ENCODE measurements around the gene DDX52. TPM values are rescaled to one million over a fixed set of nuclear protein-coding genes. Genes with fewer than 3 reads are reported as not detected.

DDX52 gene
- total and polyA plus RNA-seq, 2 experiments from 2014 or later, result 46.2 to 61.3 TPM

DNA sequence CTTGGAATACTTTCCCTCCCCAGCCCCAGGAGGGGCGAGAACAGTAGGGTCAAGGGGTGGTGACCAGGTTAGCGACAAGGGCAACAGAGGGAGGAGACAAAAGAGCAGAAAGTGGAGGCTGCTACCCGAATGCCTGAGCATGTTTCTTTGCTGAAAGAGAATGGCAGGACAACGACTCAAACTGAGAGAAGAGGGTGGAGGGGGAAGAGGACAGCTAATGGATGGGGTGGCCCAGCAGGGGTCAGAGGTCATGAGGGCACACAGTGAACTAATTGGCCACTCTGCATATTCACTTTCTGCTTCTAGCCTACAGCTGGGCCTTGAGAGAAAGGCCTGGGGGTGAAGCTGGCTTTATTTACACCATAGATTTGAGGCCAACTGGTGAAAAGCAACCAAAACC lies 19.1 kb upstream of the DDX52 start:
- H3K4me1 Mint-ChIP-seq, result peaks cover 22% of the 10 kb centered on the region
- Histone ChIP-seq H4K20me1 (replicated peaks; ENCODE audit: insufficient read depth) (no peaks in the 10 kb centered on the region), H3K27ac (ENCODE audit: low read depth) (no peak overlapping the region), H2AFZ (peak overlapping the region; percentile 19; the same call in 1 of the 2 replicates), H3K79me2 (replicated peaks; ENCODE audit: insufficient read depth) (no peaks in the 10 kb centered on the region), H3K4me3 (no peak overlapping the region), H3K27me3 (ENCODE audit: insufficient read depth) (no peaks in the 10 kb centered on the region), H3F3A (replicated peaks; ENCODE audit: low read depth) (no peaks in the 10 kb centered on the region), H3K36me3 (ENCODE audit: insufficient read depth) (no peaks in the 10 kb centered on the region), H3K4me2 (0 out of 2 replicates have a peak overlapping the region, but pooled peaks have one; percentile 23), H3K4me1 (ENCODE audit: insufficient read depth) (peaks cover 20% of the 10 kb centered on the region), H3K9me2 (ENCODE audit: insufficient read depth) (no peaks in the 10 kb centered on the region)
- no peak for TF ChIP-seq POLR2AphosphoS5 (IDR thresholded peaks at IDR 0.05; ENCODE audit: low read depth)
- TF ChIP-seq, protein P1, sequence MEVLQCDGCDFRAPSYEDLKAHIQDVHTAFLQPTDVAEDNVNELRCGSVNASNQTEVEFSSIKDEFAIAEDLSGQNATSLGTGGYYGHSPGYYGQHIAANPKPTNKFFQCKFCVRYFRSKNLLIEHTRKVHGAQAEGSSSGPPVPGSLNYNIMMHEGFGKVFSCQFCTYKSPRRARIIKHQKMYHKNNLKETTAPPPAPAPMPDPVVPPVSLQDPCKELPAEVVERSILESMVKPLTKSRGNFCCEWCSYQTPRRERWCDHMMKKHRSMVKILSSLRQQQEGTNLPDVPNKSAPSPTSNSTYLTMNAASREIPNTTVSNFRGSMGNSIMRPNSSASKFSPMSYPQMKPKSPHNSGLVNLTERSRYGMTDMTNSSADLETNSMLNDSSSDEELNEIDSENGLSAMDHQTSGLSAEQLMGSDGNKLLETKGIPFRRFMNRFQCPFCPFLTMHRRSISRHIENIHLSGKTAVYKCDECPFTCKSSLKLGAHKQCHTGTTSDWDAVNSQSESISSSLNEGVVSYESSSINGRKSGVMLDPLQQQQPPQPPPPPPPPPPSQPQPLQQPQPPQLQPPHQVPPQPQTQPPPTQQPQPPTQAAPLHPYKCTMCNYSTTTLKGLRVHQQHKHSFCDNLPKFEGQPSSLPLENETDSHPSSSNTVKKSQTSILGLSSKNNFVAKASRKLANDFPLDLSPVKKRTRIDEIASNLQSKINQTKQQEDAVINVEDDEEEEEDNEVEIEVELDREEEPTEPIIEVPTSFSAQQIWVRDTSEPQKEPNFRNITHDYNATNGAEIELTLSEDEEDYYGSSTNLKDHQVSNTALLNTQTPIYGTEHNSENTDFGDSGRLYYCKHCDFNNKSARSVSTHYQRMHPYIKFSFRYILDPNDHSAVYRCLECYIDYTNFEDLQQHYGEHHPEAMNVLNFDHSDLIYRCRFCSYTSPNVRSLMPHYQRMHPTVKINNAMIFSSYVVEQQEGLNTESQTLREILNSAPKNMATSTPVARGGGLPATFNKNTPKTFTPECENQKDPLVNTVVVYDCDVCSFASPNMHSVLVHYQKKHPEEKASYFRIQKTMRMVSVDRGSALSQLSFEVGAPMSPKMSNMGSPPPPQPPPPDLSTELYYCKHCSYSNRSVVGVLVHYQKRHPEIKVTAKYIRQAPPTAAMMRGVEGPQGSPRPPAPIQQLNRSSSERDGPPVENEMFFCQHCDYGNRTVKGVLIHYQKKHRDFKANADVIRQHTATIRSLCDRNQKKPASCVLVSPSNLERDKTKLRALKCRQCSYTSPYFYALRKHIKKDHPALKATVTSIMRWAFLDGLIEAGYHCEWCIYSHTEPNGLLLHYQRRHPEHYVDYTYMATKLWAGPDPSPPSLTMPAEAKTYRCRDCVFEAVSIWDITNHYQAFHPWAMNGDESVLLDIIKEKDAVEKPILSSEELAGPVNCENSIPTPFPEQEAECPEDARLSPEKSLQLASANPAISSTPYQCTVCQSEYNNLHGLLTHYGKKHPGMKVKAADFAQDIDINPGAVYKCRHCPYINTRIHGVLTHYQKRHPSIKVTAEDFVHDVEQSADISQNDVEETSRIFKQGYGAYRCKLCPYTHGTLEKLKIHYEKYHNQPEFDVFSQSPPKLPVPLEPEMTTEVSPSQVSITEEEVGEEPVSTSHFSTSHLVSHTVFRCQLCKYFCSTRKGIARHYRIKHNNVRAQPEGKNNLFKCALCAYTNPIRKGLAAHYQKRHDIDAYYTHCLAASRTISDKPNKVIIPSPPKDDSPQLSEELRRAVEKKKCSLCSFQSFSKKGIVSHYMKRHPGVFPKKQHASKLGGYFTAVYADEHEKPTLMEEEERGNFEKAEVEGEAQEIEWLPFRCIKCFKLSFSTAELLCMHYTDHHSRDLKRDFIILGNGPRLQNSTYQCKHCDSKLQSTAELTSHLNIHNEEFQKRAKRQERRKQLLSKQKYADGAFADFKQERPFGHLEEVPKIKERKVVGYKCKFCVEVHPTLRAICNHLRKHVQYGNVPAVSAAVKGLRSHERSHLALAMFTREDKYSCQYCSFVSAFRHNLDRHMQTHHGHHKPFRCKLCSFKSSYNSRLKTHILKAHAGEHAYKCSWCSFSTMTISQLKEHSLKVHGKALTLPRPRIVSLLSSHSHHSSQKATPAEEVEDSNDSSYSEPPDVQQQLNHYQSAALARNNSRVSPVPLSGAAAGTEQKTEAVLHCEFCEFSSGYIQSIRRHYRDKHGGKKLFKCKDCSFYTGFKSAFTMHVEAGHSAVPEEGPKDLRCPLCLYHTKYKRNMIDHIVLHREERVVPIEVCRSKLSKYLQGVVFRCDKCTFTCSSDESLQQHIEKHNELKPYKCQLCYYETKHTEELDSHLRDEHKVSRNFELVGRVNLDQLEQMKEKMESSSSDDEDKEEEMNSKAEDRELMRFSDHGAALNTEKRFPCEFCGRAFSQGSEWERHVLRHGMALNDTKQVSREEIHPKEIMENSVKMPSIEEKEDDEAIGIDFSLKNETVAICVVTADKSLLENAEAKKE (CRISPR knock-in tag; IDR thresholded peaks at IDR 0.05), result 0 out of 2 replicates have a peak, but pooled peaks have one; percentile 28
- TF ChIP-seq EZH2 (IDR thresholded peaks at IDR 0.05; ENCODE audit: low read depth, unreplicated experiment), result no peak
- DNase-seq (ENCODE audit: low spot score) (peak; percentile 32), ATAC-seq (peak; percentile 71)
- no peaks in the 10 kb centered on the region for H3K9me3 Mint-ChIP-seq
- no peak overlapping the region for H3K27ac Mint-ChIP-seq
- H3K4me3 Mint-ChIP-seq, result no peak overlapping the region
- H3K36me3 Mint-ChIP-seq (ENCODE audit: low read depth), result no peaks in the 10 kb centered on the region
- no peaks in the 10 kb centered on the region for H3K27me3 Mint-ChIP-seq (ENCODE audit: insufficient read depth, low read depth, poor library complexity)

DNA sequence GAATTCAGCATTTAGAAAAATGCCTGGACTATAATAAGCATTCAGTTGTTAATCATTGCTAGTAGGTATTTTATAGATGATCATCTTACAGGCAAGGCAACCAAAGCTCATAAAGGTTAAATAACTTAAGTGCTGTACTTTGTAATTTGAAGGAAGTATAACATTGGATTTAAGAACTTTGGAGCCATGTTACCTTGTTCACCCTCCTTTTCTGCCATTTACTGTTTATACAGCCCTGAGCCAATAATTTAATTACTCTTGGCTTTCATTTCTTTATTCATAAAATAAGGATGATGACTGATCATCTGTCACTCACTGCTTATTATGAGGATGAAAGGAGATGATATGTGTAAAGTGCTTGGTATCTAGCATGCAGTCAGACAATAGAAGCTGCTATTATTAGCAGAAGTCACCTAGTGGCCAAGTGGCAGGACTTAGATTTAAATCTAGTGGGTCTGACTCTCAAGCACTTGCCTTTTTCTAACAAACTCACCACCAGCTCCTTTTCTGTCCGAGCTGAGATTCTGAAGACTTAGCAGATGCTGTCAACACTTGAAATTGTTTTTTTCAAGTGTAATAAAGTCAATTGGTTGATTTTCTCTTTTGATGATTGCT lies 18.3 kb upstream of the DDX52 start:
- ATAC-seq (no peak), DNase-seq (ENCODE audit: low spot score) (peak; percentile 49)
- Mint-ChIP-seq H3K9me3 (no peaks in the 10 kb centered on the region), H3K4me1 (peaks cover 22% of the 10 kb centered on the region), H3K27me3 (ENCODE audit: insufficient read depth, low read depth, poor library complexity) (no peaks in the 10 kb centered on the region), H3K27ac (no peak overlapping the region), H3K4me3 (no peak overlapping the region), H3K36me3 (ENCODE audit: low read depth) (no peaks in the 10 kb centered on the region)
- H3K27me3 ChIP-seq (ENCODE audit: insufficient read depth), result no peaks in the 10 kb centered on the region
- H3K9me2 ChIP-seq (ENCODE audit: insufficient read depth), result no peaks in the 10 kb centered on the region
- H4K20me1 ChIP-seq (replicated peaks; ENCODE audit: insufficient read depth), result no peaks in the 10 kb centered on the region
- H3K79me2 ChIP-seq (replicated peaks; ENCODE audit: insufficient read depth), result no peaks in the 10 kb centered on the region
- TF ChIP-seq EZH2 (IDR thresholded peaks at IDR 0.05; ENCODE audit: low read depth, unreplicated experiment), result no peak
- no peak for TF ChIP-seq STAT1 (IDR thresholded peaks at IDR 0.05; ENCODE audit: unreplicated experiment)
- TF ChIP-seq, protein P2, sequence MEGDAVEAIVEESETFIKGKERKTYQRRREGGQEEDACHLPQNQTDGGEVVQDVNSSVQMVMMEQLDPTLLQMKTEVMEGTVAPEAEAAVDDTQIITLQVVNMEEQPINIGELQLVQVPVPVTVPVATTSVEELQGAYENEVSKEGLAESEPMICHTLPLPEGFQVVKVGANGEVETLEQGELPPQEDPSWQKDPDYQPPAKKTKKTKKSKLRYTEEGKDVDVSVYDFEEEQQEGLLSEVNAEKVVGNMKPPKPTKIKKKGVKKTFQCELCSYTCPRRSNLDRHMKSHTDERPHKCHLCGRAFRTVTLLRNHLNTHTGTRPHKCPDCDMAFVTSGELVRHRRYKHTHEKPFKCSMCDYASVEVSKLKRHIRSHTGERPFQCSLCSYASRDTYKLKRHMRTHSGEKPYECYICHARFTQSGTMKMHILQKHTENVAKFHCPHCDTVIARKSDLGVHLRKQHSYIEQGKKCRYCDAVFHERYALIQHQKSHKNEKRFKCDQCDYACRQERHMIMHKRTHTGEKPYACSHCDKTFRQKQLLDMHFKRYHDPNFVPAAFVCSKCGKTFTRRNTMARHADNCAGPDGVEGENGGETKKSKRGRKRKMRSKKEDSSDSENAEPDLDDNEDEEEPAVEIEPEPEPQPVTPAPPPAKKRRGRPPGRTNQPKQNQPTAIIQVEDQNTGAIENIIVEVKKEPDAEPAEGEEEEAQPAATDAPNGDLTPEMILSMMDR (conservative IDR thresholded peaks at IDR 0.05; ENCODE audit: low read depth in 2 of 2), result peak in 1 of 2 experiments; percentile 26; a peak in 2 of 4 replicates
- no peak overlapping the region for H3K4me2 ChIP-seq
- peaks cover 20% of the 10 kb centered on the region for H3K4me1 ChIP-seq (ENCODE audit: insufficient read depth)
- no peaks in the 10 kb centered on the region for H3K36me3 ChIP-seq (ENCODE audit: insufficient read depth)
- H2AFZ ChIP-seq, result no peak overlapping the region
- no peaks in the 10 kb centered on the region for H3F3A ChIP-seq (replicated peaks; ENCODE audit: low read depth)
- no peak overlapping the region for H3K27ac ChIP-seq (ENCODE audit: low read depth)
- no peak overlapping the region for H3K4me3 ChIP-seq

All from GM23338 (cell line).